ENCODE measurements around the gene DDX55. TPM values are rescaled to one million over a fixed set of nuclear protein-coding genes. Genes with fewer than 3 reads are reported as not detected.

Gene DDX55
- total and polyA plus RNA-seq, 2 donors (not counting 1 experiment from before 2014, with no cell fraction given) = 11.2 to 14.9 TPM

- no peak for TF ChIP-seq EZH2 (IDR thresholded peaks at IDR 0.05; ENCODE audit: low read length, missing control alignments)
- TF ChIP-seq, protein P1, sequence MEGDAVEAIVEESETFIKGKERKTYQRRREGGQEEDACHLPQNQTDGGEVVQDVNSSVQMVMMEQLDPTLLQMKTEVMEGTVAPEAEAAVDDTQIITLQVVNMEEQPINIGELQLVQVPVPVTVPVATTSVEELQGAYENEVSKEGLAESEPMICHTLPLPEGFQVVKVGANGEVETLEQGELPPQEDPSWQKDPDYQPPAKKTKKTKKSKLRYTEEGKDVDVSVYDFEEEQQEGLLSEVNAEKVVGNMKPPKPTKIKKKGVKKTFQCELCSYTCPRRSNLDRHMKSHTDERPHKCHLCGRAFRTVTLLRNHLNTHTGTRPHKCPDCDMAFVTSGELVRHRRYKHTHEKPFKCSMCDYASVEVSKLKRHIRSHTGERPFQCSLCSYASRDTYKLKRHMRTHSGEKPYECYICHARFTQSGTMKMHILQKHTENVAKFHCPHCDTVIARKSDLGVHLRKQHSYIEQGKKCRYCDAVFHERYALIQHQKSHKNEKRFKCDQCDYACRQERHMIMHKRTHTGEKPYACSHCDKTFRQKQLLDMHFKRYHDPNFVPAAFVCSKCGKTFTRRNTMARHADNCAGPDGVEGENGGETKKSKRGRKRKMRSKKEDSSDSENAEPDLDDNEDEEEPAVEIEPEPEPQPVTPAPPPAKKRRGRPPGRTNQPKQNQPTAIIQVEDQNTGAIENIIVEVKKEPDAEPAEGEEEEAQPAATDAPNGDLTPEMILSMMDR (conservative IDR thresholded peaks at IDR 0.05 in 1 of 2, IDR thresholded peaks at IDR 0.05 in 1 of 2; ENCODE audit: low read depth in 1 of 2, low read length in 2 of 2) = no peak
- no peaks in the 10 kb centered on the region for H3K27me3 ChIP-seq (ENCODE audit: control insufficient read depth, insufficient read depth, low read length)
- H3K79me2 ChIP-seq (ENCODE audit: control insufficient read depth, insufficient read depth, low read length) = no peaks in the 10 kb centered on the region
- H2AFZ ChIP-seq (ENCODE audit: low read length) = no peak overlapping the region
- H3K4me2 ChIP-seq (ENCODE audit: extremely low read depth, insufficient read depth, low read length) = no peak overlapping the region
- H3K9ac ChIP-seq (ENCODE audit: insufficient read depth, low read length) = no peak overlapping the region
- no peak overlapping the region for H3K27ac ChIP-seq (ENCODE audit: insufficient read depth, low read length)
- H3K4me3 ChIP-seq (replicated peaks in 1 of 4; ENCODE audit: control extremely low read depth in 1 of 4, insufficient read depth in 1 of 4, low read depth in 3 of 4, low read length in 4 of 4) = no peak overlapping the region
- H4K20me1 ChIP-seq (ENCODE audit: control insufficient read depth, extremely low read depth, insufficient read depth, low read length) = no peaks in the 10 kb centered on the region
- no peaks in the 10 kb centered on the region for H3K4me1 ChIP-seq (ENCODE audit: control insufficient read depth, extremely low read depth, insufficient read depth, low read length)
- no peak for DNase-seq (ENCODE audit: low read depth in 2 of 2)
- peaks cover 6% of the 10 kb centered on the region for H3K36me3 ChIP-seq (ENCODE audit: control insufficient read depth, insufficient read depth, low read length)
- H3K9me3 ChIP-seq (ENCODE audit: control insufficient read depth, insufficient read depth, low read depth, low read length) = no peaks in the 10 kb centered on the region
These were observed 44.0 kb downstream of the DDX55 start for GRCh38 chr12:123645878-123646277.

GRCh38 chr12:123648401-123648800 lies 46.5 kb downstream of the DDX55 start:
- DNase-seq (ENCODE audit: low read depth in 2 of 2) = no peak
- H4K20me1 ChIP-seq (ENCODE audit: control insufficient read depth, extremely low read depth, insufficient read depth, low read length) = no peaks in the 10 kb centered on the region
- no peak overlapping the region for H3K9ac ChIP-seq (ENCODE audit: insufficient read depth, low read length)
- no peak overlapping the region for H3K4me3 ChIP-seq (replicated peaks in 1 of 4; ENCODE audit: control extremely low read depth in 1 of 4, insufficient read depth in 1 of 4, low read depth in 3 of 4, low read length in 4 of 4)
- no peak overlapping the region for H2AFZ ChIP-seq (ENCODE audit: low read length)
- H3K79me2 ChIP-seq (ENCODE audit: control insufficient read depth, insufficient read depth, low read length) = no peaks in the 10 kb centered on the region
- H3K27me3 ChIP-seq (ENCODE audit: control insufficient read depth, insufficient read depth, low read length) = no peaks in the 10 kb centered on the region
- H3K36me3 ChIP-seq (ENCODE audit: control insufficient read depth, insufficient read depth, low read length) = peaks cover 4% of the 10 kb centered on the region
- no peak for TF ChIP-seq EZH2 (IDR thresholded peaks at IDR 0.05; ENCODE audit: low read length, missing control alignments)
- TF ChIP-seq, protein P1 (conservative IDR thresholded peaks at IDR 0.05 in 1 of 2, IDR thresholded peaks at IDR 0.05 in 1 of 2; ENCODE audit: low read depth in 1 of 2, low read length in 2 of 2) = no peak
- no peak overlapping the region for H3K27ac ChIP-seq (ENCODE audit: insufficient read depth, low read length)
- no peaks in the 10 kb centered on the region for H3K9me3 ChIP-seq (ENCODE audit: control insufficient read depth, insufficient read depth, low read depth, low read length)
- no peaks in the 10 kb centered on the region for H3K4me1 ChIP-seq (ENCODE audit: control insufficient read depth, extremely low read depth, insufficient read depth, low read length)
- H3K4me2 ChIP-seq (ENCODE audit: extremely low read depth, insufficient read depth, low read length) = no peak overlapping the region

DNA sequence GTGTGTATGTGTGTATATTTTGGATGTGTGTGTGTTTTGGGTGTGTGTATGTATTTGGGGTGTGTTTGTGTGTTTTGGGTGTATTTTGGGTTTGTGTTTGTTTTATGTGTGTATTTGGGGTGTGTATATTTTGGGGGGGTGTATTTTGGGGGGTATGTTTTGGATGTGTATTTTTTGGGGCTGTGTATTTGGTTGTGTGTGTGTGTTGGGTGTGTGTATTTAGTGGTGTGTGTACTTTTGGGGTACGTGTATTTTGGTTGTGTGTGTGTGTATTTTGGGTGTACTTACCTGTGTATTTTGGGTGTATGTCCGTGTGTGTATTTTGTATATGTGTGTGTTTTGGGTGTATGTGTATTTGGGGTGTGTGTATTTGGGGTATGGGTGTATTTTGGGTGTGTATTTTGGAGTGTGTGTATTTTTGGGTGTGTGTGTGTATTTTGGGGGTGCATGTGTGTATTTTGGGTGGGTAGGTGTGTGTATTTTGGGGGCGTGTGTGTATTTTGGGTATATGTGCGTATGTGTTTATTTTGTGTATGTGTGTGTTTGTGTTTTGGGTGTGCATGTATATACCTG lies 52.3 kb downstream of the DDX55 start:
- no peak overlapping the region for H3K4me2 ChIP-seq (ENCODE audit: extremely low read depth, insufficient read depth, low read length)
- no peaks in the 10 kb centered on the region for H4K20me1 ChIP-seq (ENCODE audit: control insufficient read depth, extremely low read depth, insufficient read depth, low read length)
- H3K4me3 ChIP-seq (replicated peaks in 1 of 4; ENCODE audit: control extremely low read depth in 1 of 4, insufficient read depth in 1 of 4, low read depth in 3 of 4, low read length in 4 of 4) = no peak overlapping the region
- no peaks in the 10 kb centered on the region for H3K79me2 ChIP-seq (ENCODE audit: control insufficient read depth, insufficient read depth, low read length)
- no peak overlapping the region for H2AFZ ChIP-seq (ENCODE audit: low read length)
- TF ChIP-seq, protein P1 (conservative IDR thresholded peaks at IDR 0.05 in 1 of 2, IDR thresholded peaks at IDR 0.05 in 1 of 2; ENCODE audit: low read depth in 1 of 2, low read length in 2 of 2) = no peak
- no peak for TF ChIP-seq EZH2 (IDR thresholded peaks at IDR 0.05; ENCODE audit: low read length, missing control alignments)
- no peak for DNase-seq (ENCODE audit: low read depth in 2 of 2)
- H3K4me1 ChIP-seq (ENCODE audit: control insufficient read depth, extremely low read depth, insufficient read depth, low read length) = no peaks in the 10 kb centered on the region
- H3K27me3 ChIP-seq (ENCODE audit: control insufficient read depth, insufficient read depth, low read length) = no peaks in the 10 kb centered on the region
- no peak overlapping the region for H3K27ac ChIP-seq (ENCODE audit: insufficient read depth, low read length)
- no peaks in the 10 kb centered on the region for H3K9me3 ChIP-seq (ENCODE audit: control insufficient read depth, insufficient read depth, low read depth, low read length)
- H3K36me3 ChIP-seq (ENCODE audit: control insufficient read depth, insufficient read depth, low read length) = peaks cover 6% of the 10 kb centered on the region
- no peak overlapping the region for H3K9ac ChIP-seq (ENCODE audit: insufficient read depth, low read length)

Measured in fibroblast of lung (primary cell).